Stimulated activated CD8-positive, alpha-beta memory T cell treated with anti-CD3 and anti-CD28 coated beads, Interleukin-7, amount 100 ng/mL, for 1 hour (primary cell): Measurements from ENCODE around the gene ZNF3.

Experiments used
- DNase-seq, 2 donors: peaks; one replicate each; pipeline ENCODE4 v3.0.0-alpha.2; 2020; ENCODE audit warnings: low read depth in 2 of 2

ZNF3 gene

DNA sequence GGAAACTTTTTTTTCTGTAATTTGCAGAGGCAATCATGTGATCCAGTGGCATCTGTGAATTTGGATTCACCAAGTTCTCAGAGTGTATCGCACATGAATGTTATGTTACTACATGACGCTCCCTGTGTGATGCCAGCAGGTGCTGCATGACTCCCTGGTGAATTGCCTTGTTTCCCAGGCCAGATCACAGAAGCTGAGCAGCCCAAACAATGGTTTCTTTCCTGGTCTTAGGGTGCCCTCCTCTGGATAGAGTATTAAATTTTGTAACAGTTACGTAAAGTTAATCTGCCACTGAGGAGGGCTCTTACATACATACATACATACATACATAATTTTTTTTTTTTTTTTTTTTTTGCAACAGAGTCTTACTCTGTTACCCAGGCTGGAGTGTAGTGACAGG lies 28.3 kb downstream of the ZNF3 start:
- DNase-seq: no peak

DNA sequence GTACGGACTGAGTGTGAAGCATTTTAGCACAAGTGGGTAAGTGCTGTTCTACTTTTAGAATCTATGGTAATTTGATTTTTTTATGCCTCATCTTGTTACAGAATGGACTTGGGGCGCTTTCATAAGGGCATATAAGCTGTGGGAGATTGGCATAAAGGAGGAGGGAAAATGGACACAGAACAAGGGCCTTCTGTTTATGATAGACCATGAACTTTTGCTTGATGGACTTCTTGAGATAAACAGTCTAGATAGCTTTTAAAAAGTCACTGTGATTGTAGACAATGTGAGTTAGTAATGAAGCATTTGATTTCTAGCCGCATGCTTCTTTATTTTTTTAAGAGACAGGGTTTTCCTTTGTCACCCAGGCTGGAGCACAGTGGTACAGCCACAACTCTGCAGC lies 29.9 kb downstream of the ZNF3 start:
- DNase-seq: no peak

DNA sequence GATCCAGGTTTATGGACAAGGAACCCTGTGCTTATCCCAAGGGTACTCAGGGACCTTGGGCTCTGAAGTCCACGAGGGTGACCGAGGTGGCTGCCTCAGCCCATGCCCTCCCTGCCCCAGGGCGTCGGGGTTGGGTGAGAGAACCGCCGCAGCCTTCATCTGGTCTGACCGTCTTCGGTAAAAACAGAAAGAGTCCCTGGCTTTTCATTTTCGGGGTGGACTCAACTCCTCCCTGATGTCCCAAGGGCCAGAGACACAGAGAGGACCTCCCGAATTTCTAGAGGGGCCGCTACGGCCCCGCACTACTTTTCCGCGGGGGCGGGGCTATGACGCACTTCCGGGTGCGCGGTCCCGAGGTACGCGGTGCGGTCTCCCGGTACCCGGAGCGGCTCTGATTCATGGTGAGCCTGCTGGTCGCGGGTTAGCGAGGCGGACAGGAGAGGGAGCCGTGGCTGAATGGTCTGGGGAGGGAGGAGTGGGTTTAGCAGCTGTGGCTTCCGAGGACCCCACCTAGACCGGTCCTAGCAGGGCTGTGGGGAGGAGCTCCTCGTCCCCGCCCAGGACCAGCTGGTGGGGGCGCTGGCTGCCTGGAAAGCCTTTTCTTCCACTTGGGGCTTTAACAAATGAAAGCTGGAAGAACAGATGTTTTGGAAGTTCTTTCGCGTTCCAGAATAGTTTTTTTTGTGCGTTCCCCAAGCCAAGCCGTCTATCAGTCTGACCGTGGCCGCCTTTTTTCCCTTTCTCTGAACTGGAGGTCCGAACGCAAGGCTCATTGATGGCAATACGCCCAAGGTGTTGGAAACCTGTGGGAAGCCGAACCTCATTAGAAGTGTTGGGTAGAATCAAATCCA lies 31.9 kb downstream of the ZNF3 start, which contains the start of gene ZSCAN21:
TSS of gene ZSCAN21 (plus strand) at position 334 of the 851 bp plus-strand sequence. CDS start 7,233 bp downstream, outside the sequence.
- DNase-seq: peak; percentile 69 to 71

DNA sequence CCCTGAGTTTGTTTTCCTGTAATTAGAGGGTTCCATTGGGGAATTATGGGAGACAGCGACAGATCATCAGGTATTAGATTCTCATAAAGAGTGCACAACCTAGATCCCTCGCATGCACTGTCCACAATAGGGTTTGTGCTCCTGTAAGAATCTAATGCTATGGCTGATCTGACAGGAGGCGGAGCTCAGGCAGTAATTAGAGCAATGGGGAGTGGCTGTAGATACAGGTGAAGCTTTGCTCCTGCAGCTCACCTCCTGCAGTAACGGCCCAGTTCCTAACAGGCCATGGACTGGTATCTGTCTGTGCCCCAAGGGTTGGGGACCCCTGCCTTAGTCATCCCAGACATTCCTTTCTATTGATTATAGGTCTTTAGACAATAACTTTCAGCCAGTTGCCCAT lies 32.8 kb downstream of the ZNF3 start:
- no peak for DNase-seq

DNA sequence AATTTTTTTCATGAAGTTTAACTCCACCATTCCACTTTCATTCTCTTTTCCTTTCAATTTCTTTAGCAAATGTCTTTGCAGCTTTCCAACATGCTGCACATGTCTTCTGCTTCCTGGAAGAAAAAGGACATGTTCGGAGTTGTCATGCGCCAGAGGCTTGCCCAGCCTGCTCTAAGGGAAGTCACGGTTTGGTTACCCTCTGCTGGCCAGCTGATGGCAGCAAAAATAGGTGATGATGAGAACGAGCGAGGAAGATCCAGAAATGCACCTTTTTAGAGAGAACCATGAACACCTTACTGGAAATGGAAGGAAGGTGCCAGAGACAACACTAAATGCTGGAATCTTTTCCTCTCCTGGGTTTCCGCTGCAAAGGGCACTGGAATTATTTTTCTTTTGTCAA lies 36.8 kb downstream of the ZNF3 start:
- no peak for DNase-seq

DNA sequence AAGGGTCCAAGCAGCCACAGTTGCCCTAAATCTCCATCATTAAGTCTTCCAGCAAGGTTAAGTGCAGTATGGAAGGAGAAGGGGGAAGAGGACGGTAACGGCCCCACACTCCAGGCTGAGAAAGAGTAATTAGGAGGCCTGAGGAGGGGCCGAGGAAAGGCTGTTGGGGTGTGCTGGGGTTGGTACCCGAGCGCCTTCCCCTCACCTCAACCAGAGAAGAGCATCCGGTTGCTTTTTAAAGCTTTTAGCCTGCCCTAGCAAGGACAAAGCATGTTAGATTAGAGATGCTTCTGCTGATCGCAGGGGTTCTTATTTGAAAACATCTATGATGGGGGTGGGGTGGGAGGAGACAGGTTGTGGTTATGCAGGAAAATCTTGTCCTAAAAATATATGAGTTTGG lies 40.9 kb downstream of the ZNF3 start:
- DNase-seq: no peak

DNA sequence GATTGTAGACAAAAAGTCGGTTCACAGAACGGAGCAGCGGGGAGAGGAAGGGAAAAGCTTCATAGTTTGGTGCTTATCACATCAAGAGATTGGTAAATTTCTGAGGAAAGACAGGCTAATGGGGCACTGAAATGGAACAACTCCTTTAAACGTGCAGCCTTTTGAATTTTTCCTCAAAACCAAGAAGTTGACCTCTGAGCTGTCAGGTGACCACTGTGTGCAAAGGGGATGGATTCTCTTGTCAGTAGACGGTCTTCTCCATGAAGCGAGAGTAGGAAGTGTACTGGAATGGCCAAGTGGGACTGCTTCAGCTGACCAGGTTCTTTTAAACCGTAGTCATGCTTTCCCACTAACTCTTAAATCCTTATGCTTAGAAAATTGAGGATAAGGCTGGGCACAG lies 43.2 kb downstream of the ZNF3 start:
- DNase-seq: no peak

DNA sequence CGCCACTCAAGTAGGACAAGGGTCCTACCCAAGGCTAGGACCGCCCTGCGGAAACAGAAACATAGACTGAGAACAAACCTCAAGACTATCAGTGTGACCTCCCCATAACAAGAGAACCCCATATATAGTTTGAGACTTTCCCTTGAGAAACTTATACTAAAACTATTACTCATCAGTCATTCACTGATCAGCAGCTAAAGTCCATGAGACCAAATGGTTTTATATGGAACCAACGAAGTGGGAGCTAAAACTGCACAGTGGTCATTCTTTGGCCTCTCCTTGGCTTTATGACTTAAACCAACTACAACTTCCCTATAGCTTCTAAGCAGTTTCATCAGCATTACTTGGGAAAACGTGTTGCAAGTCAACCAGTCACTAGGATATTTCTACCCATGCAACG lies 45.6 kb downstream of the ZNF3 start:
- no peak for DNase-seq

DNA sequence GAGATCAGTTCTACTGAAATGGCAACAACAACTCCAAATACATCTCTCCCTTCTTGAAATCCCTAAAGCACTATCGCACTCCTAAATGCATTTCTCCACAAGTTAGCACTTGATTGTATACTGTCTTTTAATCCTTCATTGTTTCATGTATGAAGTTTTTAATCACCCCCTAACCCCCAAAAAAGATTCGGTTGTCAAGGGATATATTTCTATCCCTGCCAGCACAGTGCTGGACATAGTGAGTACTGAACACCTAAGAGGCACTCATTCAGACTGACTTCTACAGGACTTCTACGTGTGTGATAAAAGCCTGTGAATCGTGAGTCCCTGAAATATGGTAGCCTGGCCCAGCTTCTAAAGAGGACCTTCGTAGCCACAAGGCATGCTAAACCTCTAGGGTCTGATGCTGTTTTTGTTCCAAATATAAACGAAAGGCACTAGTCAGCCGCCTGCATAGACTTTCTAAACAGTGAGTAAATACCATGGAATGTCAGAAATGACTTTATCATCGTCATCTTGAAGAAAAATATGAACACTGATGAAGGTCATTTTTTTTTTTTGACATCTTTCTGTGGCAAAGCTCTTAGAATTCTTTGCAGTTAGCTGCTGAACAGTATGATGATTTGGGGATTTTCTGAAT lies 46.5 kb downstream of the ZNF3 start:
- DNase-seq: no peak

DNA sequence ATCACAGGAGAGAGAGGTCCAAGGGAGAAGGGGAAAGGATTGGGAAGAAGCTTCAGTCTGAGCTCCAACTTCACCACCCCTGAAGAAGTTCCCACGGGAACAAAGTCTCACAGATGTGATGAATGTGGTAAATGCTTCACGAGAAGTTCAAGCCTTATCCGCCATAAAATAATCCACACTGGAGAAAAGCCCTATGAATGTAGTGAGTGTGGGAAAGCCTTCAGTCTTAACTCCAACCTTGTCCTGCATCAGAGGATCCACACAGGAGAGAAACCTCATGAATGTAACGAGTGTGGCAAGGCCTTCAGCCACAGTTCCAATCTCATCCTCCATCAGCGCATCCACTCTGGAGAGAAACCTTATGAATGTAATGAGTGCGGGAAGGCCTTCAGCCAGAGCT lies 48.0 kb downstream of the ZNF3 start:
- no peak for DNase-seq

DNA sequence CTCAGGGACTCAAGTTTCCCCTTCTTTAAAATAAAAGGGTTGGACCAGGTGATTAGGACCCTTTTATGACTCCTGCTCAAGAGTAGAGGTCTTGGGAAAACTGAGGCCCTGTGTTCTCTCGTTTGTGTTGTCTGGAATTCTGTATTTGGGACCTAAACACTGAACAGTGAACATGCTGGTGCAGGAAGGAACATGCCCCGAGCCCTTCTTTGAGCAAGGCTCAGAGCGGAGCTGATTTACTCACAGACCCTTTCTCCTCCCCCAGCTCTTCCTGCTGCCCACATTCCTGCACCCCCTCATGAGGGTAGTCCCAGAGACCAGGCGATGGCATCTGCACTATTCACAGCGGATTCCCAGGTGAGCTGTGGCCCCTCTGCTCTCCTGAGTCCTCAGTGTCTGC lies 51.9 kb downstream of the ZNF3 start:
- no peak for DNase-seq

DNA sequence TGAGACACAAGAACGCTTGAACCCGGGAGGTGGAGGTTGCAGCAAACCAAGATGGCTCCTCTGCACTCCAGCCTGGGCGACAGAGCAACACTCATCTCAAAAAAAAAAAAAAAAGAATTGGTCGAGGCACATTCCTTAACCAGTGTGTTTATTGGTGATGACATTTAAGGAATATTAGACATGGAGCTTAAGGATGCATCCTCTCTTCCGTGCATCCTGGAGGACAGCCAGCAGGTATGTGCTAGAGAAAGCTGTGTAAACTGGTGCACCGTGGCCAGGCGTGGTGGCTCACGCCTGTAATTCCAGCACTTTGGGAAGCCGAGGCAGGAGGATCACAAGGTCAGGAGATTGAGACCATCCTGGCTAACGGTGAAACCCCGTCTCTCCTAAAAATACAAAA lies 54.3 kb downstream of the ZNF3 start:
- DNase-seq: no peak

DNA sequence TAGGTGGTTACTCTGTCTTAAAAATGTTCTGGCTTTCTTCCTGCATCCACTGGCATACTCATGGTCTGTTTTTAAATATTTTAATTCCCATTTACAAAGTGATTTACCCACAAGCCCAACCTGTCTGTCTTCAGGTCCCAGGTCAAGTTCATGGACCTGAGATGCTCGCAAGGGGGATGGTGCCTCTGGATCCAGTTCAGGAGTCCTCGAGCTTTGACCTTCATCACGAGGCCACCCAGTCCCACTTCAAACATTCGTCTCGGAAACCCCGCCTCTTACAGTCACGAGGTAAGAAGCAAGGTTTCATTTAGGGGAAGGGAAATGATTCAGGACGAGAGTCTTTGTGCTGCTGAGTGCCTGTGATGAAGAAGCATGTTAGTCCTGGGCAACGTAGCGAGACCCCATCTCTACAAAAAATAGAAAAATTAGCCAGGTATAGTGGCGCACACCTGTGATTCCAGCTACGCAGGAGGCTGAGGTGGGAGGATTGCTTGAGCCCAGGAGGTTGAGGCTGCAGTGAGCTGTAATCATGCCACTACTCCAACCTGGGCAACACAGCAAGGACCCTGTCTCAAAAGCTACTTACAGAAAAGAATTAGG lies 57.4 kb downstream of the ZNF3 start:
- no peak for DNase-seq

DNA sequence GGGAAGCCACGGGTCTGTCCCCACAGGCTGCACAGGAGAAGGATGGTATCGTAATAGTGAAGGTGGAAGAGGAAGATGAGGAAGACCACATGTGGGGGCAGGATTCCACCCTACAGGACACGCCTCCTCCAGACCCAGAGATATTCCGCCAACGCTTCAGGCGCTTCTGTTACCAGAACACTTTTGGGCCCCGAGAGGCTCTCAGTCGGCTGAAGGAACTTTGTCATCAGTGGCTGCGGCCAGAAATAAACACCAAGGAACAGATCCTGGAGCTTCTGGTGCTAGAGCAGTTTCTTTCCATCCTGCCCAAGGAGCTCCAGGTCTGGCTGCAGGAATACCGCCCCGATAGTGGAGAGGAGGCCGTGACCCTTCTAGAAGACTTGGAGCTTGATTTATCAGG lies 58.0 kb downstream of the ZNF3 start:
- DNase-seq: no peak

DNA sequence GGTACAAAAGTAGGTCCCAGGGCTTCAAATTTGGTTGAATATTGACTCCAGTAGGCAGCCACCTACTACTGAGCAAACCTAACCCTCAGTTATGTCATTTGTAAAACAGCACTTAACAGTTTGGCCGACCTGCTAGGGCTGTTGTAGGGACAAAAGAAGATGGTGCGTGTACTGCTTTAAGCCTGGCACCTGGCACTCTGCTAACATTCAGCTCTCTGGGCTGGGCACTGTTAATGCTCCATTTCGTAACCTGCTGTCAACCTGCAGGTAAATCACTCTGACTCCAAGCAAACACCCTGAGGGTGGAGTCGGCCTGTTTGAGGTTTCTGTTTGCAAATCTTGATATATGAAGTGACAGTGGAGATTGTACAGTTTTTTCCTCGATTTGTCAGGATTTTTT lies 58.9 kb downstream of the ZNF3 start:
- DNase-seq: no peak

DNA sequence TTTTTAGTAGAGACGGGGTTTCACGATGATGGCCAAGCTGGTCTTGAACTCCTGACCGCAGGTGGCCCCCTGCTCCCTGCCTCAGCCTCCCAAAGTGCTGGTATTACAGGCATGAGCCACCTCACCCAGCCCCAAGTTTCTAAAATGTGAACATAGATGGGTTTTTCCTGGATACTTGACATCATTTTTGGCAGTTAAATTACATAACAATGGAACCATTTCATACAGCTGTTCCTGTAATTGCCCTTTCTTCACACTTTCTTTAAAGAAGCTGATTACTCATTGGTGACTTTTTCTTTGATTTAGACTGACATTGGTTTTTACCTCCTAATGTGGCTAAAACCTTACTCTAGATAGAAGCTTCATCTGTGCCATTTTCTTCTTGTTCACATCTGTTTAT lies 60.2 kb downstream of the ZNF3 start:
- no peak for DNase-seq
